SKM-1 (cell line): ENCODE results near the gene NKX3-2.
"Not testable (repeated sequence)": the region's sequence is repeated elsewhere in the genome, so short reads cannot be mapped to it uniquely, and the experiment has no call there.

Experiments
- DNase-seq: peaks from one replicate; lab custom pipeline; 2025; ENCODE audit not compliant: unreplicated experiment; lab: John Stamatoyannopoulos, UW

Gene NKX3-2

DNA sequence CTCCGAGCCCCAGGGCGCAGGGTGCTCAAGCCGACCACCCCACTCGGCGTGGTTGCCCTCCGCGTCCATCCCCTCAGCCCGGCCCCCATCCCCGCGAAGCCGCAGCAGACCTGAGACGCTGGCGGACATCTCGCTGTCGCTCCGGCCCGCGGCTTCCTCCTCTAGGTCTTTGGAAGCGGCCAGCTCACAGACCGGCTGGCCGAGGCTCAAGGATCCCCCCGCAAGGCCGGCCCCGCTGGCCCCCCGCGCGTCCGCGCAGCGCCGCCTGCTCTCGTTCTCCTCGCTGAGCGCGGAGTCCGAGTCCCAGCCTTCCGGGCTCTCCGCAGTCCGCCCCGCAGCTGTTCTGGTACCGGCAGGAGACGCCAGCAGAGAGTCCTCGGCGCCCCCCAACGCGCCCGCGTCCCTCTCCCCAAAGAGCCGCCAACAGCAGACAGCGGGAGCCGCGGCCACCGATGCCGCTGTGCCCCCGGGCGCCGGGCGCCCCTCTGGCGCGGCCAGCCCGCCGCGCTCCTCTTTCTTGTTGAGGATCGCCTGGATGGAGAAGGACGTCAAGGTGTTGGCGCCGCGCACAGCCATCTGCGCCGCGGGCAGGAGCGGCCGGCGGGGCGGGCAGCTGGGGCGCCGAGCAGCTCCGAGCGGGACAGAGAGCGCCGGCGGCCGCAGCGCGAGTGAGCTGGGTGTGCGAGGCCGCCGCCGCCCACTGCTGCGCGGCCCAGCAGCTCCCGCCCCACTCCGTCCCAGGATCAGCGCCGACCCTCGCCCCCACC, at the start of gene NKX3-2:
NKX3-2 (minus strand) TSS at position 670 of the 767 bp plus-strand sequence; CDS start at position 576, 94 bp downstream.
- DNase-seq, result no peak

DNA sequence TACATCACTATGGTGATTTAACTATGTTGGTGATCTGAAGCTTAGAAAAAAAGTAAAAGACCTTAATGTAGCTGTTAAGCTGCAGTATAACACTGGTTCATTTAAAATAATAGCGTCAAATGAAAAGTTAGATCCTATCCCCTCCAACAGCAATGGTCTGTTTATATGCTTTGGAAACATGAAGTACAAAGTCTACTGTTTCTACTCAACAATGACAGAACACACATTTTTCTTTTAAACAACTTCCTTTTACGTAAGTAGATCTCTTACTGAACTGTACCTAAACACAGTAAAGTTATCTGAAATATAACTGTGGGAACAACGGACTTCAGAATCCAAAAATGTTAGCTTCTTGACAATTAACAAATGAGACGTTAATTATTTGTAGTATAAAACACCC, 47.9 kb upstream of the NKX3-2 start:
- DNase-seq, result no peak

GRCh38 chr4:13590766-13591165, 46.5 kb upstream of the NKX3-2 start:
- DNase-seq, result no peak

DNA sequence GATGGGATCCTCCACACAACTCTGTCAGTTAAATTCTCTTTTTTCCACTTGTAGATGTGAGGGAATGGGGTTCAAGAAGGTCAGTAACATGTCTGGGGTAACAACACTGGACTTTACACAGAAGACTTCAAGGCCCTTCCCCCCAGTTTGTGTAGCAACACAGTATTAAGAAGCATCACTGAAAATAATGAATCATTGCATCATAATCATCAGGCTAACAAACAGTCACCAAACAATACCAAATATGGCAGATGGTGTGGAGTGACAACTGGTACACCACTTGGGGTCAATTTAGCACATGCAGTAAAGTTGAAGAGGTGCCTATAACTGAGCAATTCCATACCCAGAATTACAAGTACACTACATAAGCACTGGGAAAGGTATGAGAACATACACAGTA, 44.6 kb upstream of the NKX3-2 start:
- DNase-seq, result no peak

DNA sequence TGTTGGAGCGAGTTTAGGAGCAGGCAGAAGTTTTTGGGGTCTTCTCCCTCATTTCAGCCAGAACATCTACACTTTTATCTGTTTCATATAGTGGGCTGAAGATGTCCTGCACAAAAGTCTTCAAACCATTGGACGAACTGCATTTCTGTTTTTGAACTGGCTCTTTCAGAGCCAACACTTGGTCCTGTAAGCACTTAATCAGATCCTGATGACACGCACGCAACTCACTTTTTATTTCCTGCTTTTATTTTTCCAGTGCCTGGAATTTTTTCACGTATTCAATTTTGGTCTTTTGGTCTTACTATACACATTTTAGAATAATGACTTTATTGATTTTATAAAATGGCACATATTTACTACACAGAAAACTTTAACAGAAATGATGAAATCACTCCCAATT, 40.2 kb upstream of the NKX3-2 start:
- DNase-seq, result no peak

- DNase-seq, result peak; percentile 95
Observed at GRCh38 chr4:13580036-13580435, 35.7 kb upstream of the NKX3-2 start.

GRCh38 chr4:13577660-13578059, 33.4 kb upstream of the NKX3-2 start:
- no peak for DNase-seq

DNA sequence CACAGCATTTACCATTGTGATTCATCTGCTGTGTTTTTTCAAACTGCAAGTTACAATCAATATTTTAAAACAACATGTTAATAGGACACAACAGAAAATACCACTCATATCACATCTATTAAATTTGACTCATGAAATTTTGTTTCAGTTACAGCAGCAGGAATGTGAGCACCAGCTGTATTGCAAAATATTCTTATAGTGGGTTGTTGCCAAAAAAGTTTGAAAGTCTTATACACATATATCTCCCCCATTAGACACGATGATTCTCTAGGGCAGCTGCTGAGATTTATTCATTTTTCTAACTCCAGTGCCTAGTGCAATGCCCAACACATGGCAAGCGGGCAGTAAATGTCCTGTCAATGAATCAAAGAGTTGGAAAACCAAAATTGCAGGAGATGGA, 26.6 kb upstream of the NKX3-2 start:
- DNase-seq, result no peak

DNA sequence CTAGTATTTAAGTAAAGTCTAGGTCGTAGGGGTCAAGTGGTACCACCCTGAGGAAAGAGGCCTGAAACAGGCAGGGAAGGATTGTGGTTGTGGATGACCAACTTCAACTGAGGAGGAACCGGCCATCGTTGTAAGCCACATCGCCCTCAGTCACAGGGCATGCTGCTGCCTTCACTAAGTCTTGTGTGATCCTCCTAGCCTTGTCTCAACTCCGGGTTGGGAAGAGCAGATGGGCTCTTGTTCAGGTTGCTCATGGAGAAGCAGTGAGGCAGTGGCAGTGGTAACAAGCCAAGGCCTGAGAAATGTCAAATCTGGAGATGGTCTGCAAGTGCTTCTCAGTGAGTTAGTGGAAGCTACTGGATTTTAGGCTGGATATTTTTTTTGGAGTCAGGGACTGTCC, 22.8 kb upstream of the NKX3-2 start:
- no peak for DNase-seq

GRCh38 chr4:13562876-13563275, 18.6 kb upstream of the NKX3-2 start:
- no peak for DNase-seq

GRCh38 chr4:13561673-13562072, 17.4 kb upstream of the NKX3-2 start:
- no peak for DNase-seq

DNA sequence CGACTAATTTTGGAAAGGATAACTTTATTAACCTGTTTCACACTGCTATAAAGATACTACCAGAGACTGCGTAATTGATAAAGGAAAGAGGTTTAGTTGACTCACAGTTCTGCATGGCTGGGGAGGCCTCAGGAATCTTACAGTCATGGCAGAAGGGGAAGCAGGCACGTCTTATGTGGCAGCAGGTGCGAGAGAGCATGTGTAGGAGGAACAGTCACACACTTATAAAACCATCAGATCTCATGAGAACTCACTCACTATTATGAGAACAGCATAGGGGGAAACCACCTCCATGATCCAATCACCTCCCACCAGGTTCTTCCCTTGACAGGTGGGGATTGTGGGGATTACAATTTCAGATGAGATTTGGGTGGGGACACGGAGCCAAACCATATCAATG, 15.8 kb upstream of the NKX3-2 start:
- not testable (repeated sequence) for DNase-seq

DNA sequence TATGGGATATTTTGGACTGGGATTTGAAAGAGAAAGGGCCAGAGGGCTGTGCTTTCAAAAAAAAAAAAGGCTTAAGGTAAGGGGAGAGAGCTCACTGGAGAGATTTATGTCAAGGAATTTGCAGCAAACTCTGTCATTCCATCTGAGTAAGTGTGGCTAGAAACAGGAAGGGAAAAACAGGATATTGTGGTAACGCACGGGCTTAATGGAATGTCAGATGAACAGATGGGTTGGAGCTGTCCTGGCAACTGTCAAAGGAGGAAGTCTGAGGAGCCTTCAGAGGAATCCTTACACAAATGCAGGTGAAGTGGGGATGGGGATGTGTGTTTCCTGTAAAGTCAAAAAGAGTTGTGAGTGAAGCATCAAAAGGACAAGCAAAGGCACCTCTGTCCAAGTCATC, 15.1 kb upstream of the NKX3-2 start:
- no peak for DNase-seq

DNA sequence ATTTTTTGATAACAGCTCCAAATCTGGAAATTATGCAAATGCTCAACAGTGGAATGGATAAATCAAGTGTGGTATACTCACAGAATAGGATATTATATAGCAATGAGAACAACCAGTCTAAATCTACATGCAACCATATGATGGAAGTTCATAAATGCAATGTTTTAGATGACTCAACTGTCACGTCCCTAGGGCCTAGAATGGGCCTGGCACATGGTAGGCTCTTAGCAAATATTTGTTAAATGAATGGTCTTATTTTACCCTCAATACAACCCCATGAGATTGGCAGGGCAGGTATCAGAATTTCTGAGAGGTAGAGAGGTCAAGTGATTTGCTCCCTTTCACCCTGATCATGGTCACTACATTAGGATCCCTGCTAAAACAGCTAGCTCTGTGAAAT, 14.6 kb upstream of the NKX3-2 start:
- DNase-seq, result no peak

GRCh38 chr4:13555325-13555724, 11.0 kb upstream of the NKX3-2 start:
- no peak for DNase-seq

- DNase-seq, result no peak
Observed at GRCh38 chr4:13553081-13553480, 8.8 kb upstream of the NKX3-2 start.

GRCh38 chr4:13548984-13549546, 4.8 kb upstream of the NKX3-2 start:
- DNase-seq, result peak; percentile 91

DNA sequence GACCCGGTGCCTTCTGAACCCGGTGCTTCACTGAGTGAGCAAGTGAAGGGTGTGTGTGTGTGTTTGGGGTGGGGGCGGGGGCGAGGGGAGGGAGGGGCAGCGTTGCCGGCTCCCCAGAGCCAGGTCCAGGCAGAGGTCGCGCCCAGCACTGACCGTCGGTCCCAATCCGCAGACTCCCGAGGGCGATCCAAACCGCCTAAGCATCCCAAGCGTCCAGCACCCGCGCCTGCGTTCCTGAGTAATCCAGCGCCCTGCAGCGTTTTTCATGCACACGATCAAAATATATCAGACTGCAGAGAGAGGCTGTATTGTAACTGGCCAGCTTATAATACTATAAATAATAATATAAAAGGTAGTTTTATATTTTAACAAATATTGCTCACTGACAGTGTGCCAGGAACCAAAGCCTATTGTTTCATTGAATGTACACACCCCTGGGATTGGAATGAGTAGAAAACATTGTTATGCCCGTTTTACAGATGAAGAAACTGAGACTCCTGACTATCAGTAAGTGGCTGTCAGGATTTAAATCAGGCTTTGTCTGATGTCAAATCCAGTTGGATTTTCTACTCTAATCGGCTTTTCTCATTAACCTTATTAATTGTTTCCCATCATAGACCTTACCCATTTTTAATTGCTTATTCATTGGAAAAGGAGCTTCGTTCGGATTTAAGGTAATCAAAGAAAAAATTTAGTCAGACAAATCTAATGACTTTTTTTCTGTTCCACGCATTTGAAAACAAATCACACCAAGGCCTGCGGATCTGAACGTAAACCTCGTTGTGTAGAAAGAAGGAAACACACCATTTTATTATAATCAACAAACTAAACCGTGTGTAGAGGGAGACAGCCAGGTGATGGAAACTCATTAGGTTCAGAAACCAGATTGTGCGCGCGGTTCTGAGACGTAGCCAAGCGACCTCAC, 4.0 kb upstream of the NKX3-2 start:
- no peak for DNase-seq

DNA sequence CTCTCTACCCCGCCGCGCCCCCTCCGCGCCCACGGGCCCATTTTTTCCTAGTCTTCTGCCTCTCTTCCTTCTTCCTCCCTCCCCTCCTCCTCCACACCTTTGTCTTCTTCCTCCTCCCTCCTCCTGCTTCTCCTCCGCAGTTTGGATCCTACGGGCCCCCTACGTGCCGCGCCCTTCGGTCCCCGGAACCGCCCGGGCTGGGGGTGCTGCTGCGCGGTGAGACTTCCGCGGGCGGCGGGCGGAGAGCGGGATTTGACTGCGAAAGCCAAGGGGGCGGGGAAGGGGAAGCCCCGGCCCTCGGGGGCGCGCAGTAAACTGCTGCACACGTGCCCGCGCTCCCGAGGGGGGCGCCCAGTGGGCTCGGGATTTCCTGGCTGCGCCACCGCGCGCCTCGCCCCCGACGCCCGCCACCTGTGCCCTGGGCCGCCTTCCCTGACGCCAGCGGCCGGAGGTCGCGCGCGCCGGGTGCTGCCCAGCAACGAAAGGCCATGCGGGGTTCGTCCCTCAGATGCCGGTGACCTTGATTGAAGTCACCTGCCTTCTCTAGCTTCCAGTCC, 3.3 kb upstream of the NKX3-2 start:
- no peak for DNase-seq

DNA sequence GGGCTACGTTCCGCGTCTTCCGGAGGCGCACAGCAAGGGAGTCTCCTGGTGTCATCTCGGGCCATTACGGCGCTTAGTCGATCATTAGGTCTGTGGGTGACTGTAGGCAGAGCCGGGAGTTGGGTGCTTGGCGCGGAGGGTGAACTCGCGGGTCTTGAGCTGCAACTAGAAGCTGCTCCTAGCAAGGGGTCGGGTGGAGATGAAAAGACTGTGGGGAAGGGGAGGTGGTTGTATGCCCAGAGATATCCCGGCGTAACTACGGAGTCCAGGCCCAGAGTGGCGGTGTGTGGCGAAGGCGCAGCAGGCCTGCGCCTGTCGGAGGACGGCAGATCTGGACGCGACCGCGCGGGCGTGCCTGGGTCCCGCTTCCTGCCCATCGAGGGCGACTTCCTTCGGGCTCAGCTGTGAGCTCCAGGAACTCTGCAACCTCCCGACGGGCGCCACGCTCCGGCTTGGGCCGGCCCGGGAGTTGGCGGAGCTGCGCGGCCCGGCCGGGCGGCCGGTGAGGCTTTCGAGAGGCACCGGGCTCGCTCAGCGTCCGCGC, 2.7 kb upstream of the NKX3-2 start:
- DNase-seq, result no peak
